Ovary (tissue), 3 donors: ENCODE measurements around the gene SLC35E3.

ENCODE experiments used
- CTCF ChIP-seq, 3 donors: fragments of 450-650 bp in 2 of 3; fragments of 200-600 bp in 1 of 3; IDR thresholded peaks; one replicate each; pipeline versions ENCODE4 v1.5.1 to v1.8.0; 2016 to 2022; ENCODE audit warnings: antibody characterized with exemption in 3 of 3, mild to moderate bottlenecking in 1 of 3
- POLR2A ChIP-seq: fragments of 450-650 bp; IDR thresholded peaks from one replicate; pipeline ENCODE4 v1.6.1; 2017; ENCODE audit warnings: antibody characterized with exemption, mild to moderate bottlenecking, moderate library complexity
- donor health status: DM: no; HTN: no; CAD: no.

GRCh38 chr12:68824131-68824530 lies 78.2 kb downstream of the SLC35E3 start:
- no peak for TF ChIP-seq POLR2A
- TF ChIP-seq CTCF (IDR thresholded peaks at IDR 0.05): no peak
